ENCODE results near the gene EXPH5.

DNA sequence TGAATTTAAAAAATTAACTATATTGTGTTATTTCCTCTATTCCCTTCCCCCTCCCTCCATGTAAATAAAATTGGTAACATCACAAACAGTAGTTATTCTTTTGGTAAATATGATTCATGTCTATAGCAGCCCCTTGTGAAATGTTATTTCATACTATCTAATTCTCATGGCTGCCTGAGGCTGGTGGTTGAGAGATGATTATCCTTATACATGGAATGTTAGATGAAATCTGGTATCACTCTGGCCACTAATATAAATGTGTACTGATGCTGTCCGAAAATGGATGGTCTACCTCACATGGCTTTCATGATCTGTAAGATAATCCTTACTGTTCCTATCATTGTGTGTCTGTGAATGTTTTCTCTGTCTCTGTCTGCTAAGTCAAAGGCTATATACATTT is 25.0 kb upstream of the EXPH5 start:
- TF ChIP-seq, protein P1, sequence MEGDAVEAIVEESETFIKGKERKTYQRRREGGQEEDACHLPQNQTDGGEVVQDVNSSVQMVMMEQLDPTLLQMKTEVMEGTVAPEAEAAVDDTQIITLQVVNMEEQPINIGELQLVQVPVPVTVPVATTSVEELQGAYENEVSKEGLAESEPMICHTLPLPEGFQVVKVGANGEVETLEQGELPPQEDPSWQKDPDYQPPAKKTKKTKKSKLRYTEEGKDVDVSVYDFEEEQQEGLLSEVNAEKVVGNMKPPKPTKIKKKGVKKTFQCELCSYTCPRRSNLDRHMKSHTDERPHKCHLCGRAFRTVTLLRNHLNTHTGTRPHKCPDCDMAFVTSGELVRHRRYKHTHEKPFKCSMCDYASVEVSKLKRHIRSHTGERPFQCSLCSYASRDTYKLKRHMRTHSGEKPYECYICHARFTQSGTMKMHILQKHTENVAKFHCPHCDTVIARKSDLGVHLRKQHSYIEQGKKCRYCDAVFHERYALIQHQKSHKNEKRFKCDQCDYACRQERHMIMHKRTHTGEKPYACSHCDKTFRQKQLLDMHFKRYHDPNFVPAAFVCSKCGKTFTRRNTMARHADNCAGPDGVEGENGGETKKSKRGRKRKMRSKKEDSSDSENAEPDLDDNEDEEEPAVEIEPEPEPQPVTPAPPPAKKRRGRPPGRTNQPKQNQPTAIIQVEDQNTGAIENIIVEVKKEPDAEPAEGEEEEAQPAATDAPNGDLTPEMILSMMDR (IDR thresholded peaks at IDR 0.05): no peak
- no peak for TF ChIP-seq POLR2AphosphoS5 (IDR thresholded peaks at IDR 0.05)
- no peak for TF ChIP-seq POLR2A (IDR thresholded peaks at IDR 0.05; ENCODE audit: low read depth)

Data from esophagus muscularis mucosa (tissue), 3 donors.